SK-N-SH (cell line): Measurements from ENCODE around the gene NRL. TPM values are rescaled to one million over a fixed set of nuclear protein-coding genes. Genes with fewer than 3 reads are reported as not detected.

ENCODE experiments used
- CTCF ChIA-PET: fragments of 300-600, 350-600 bp; formaldehyde crosslinking; extraction: SDS; loops from one replicate; lab custom pipeline; 2021; lab: Yijun Ruan, JAX
- POLR2A ChIA-PET: fragments of 350-600 bp; sonication (Branson Sonifier 250); formaldehyde crosslinking; extraction: SDS; loops from one replicate; lab custom pipeline; 2020; ENCODE audit warnings: antibody characterized with exemption, inconsistent platforms; lab: Yijun Ruan, JAX
- DNase-seq: peaks from one replicate; pipeline ENCODE4 v3.0.0; 2012
- H2AFZ ChIP-seq: fragments of 200-600 bp; sonication (generic); 2 replicates; pipeline ENCODE4 v1.8.1; 2016; ENCODE audit warnings: antibody characterized with exemption, mild to moderate bottlenecking, low read depth
- H3F3A ChIP-seq: fragments of 200-600 bp; sonication (generic); replicated peaks from 2 replicates; pipeline ENCODE3; 2016; ENCODE audit warnings: antibody characterized with exemption, mild to moderate bottlenecking; ENCODE audit not compliant: insufficient read depth
- H3K27ac ChIP-seq, 2 experiments: fragments of 200-500 bp in 1 of 2; fragments of 200-600 bp in 1 of 2; sonication (Bioruptor generic) in 1 of 2; sonication (generic), shearing (Covaris generic) in 1 of 2; 2 replicates each; pipeline versions ENCODE4 v1.5.1 to v1.6.1; 2014 to 2016; ENCODE audit warnings: low read depth in 2 of 2, inconsistent platforms in 1 of 2, low read length in 1 of 2, mild to moderate bottlenecking in 1 of 2, mixed read lengths in 1 of 2
- H3K27me3 ChIP-seq: fragments of 200-600 bp; sonication (generic), shearing (Covaris generic); 2 replicates; pipeline ENCODE4 v1.6.1; 2016; ENCODE audit warnings: mixed run types; ENCODE audit not compliant: insufficient read depth
- H3K36me3 ChIP-seq, 2 experiments: fragments of 200-500 bp in 1 of 2; fragments of 200-600 bp in 1 of 2; sonication (Bioruptor generic) in 1 of 2; sonication (generic) in 1 of 2; replicated peaks in 1 of 2; 2 replicates each; pipeline versions ENCODE3 to v1.5.1; 2014 to 2016; ENCODE audit warnings: low read length in 1 of 2, mild to moderate bottlenecking in 1 of 2; ENCODE audit not compliant: insufficient read depth in 2 of 2, control insufficient read depth in 1 of 2
- H3K4me1 ChIP-seq, 2 experiments: fragments of 200-500 bp in 1 of 2; fragments of 200-600 bp in 1 of 2; sonication (Bioruptor generic) in 1 of 2; sonication (generic), shearing (Covaris generic) in 1 of 2; 2 replicates each; pipeline versions ENCODE4 v1.5.1 to v1.6.1; 2014 to 2016; ENCODE audit warnings: low read depth in 1 of 2, low read length in 1 of 2, mixed run types in 1 of 2; ENCODE audit not compliant: insufficient read depth in 2 of 2, control insufficient read depth in 1 of 2
- H3K4me2 ChIP-seq: fragments of 200-600 bp; sonication (generic), shearing (Covaris generic); 2 replicates; pipeline ENCODE4 v1.6.1; 2017; ENCODE audit warnings: mixed run types
- H3K4me3 ChIP-seq, 2 experiments: fragments of 200-500 bp in 1 of 2; fragments of 200-600 bp in 1 of 2; sonication (Bioruptor generic) in 1 of 2; sonication (generic), shearing (Covaris generic) in 1 of 2; 2 replicates each; pipeline versions ENCODE4 v1.5.1 to v1.8.1; 2014 to 2016; ENCODE audit warnings: low read depth in 2 of 2, inconsistent platforms in 1 of 2, low read length in 1 of 2, mild to moderate bottlenecking in 1 of 2, mixed read lengths in 1 of 2, moderate library complexity in 1 of 2
- H3K79me2 ChIP-seq: fragments of 200-600 bp; sonication (generic); 2 replicates; pipeline ENCODE4 v1.8.1; 2017; ENCODE audit warnings: mild to moderate bottlenecking; ENCODE audit not compliant: insufficient read depth
- H3K9ac ChIP-seq: fragments of 200-600 bp; sonication (generic); 2 replicates; pipeline ENCODE4 v1.6.1; 2017; ENCODE audit warnings: mixed run types
- H3K9me2 ChIP-seq: fragments of 200-600 bp; sonication (generic); 2 replicates; pipeline ENCODE4 v1.6.1; 2017; ENCODE audit warnings: mixed run types
- H3K9me3 ChIP-seq: fragments of 200-600 bp; sonication (generic); 2 replicates; pipeline ENCODE4 v1.6.1; 2017; ENCODE audit warnings: mixed run types, mild to moderate bottlenecking, moderate library complexity
- H4K20me1 ChIP-seq: fragments of 200-600 bp; sonication (generic); 2 replicates; pipeline ENCODE4 v1.6.1; 2017; ENCODE audit warnings: mild to moderate bottlenecking, mixed run types; ENCODE audit not compliant: insufficient read depth
- CHD2 ChIP-seq: fragments of 150-350 bp; IDR thresholded peaks from 2 replicates; pipeline ENCODE4 v1.6.1; 2018; ENCODE audit warnings: low read length; ENCODE audit not compliant: partially characterized antibody
- EP300 ChIP-seq, 2 experiments: IDR thresholded peaks; 2 replicates each; pipeline versions ENCODE4 v1.4.0 to v1.6.1; 2012; ENCODE audit warnings: borderline replicate concordance in 1 of 2, low read depth in 1 of 2, low read length in 1 of 2
- FOSL2 ChIP-seq: IDR thresholded peaks from 2 replicates; pipeline ENCODE4 v1.4.0; 2012; ENCODE audit warnings: low read depth, mild to moderate bottlenecking, moderate library complexity, borderline replicate concordance
- FOXM1 ChIP-seq: IDR thresholded peaks from 2 replicates; pipeline ENCODE4 v1.4.0; 2012; ENCODE audit warnings: low read depth, mild to moderate bottlenecking
- GABPA ChIP-seq: IDR thresholded peaks from 2 replicates; pipeline ENCODE4 v1.4.0; 2012; ENCODE audit warnings: low read depth, mild to moderate bottlenecking
- GATA2 ChIP-seq: sonication (generic); formaldehyde crosslinking; IDR thresholded peaks from 2 replicates; pipeline ENCODE4 v1.5.0; 2020; ENCODE audit warnings: mild to moderate bottlenecking, missing genetic modification reagents
- JUND ChIP-seq: IDR thresholded peaks from 2 replicates; pipeline ENCODE4 v1.4.0; 2012
- MEF2A ChIP-seq: IDR thresholded peaks from 2 replicates; pipeline ENCODE4 v1.4.0; 2012; ENCODE audit warnings: low read depth, borderline replicate concordance
- NFIC ChIP-seq: IDR thresholded peaks from 2 replicates; pipeline ENCODE4 v1.4.0; 2012; ENCODE audit warnings: borderline replicate concordance
- RAD21 ChIP-seq: IDR thresholded peaks from 2 replicates; pipeline ENCODE4 v1.6.1; 2012; ENCODE audit warnings: mild to moderate bottlenecking, low read length
- TCF12 ChIP-seq: IDR thresholded peaks from 2 replicates; pipeline ENCODE4 v1.4.0; 2012
- TEAD4 ChIP-seq: IDR thresholded peaks from 2 replicates; pipeline ENCODE4 v1.4.0; 2012; ENCODE audit warnings: mild to moderate bottlenecking, borderline replicate concordance; ENCODE audit not compliant: insufficient read depth
- YY1 ChIP-seq: IDR thresholded peaks from 2 replicates; pipeline ENCODE4 v1.4.0; 2012; ENCODE audit warnings: low read depth, mild to moderate bottlenecking
- WGBS: methylation state at CpG from one replicate; pipeline ENCODE4 v1.1.6; 2017; ENCODE audit warnings: low lambda C conversion rate; 5-methylcytosine and 5-hydroxymethylcytosine counted together
- polyA plus RNA-seq, 3 experiments: library from polyadenylated mRNA; depleted of rRNA; stranded (reverse); fragments of >200 nt; gene quantifications; 2 replicates each; pipeline ENCODE4 v1.2.3, GENCODE V29; 2012
- TF ChIP-seq, protein P1 (sequence below): IDR thresholded peaks from 2 replicates; pipeline ENCODE4; 2012
- TF ChIP-seq, protein P2 (sequence below): fragments of 150-350 bp; IDR thresholded peaks from 2 replicates; pipeline ENCODE4 v1.6.1; 2017; ENCODE audit warnings: antibody characterized with exemption, low read length, low read depth, borderline replicate concordance
- TF ChIP-seq, protein P3 (sequence below): fragments of 150-350 bp; IDR thresholded peaks from 2 replicates; pipeline ENCODE4 v1.6.1; 2016; ENCODE audit warnings: mild to moderate bottlenecking, low read depth, low read length
- TF ChIP-seq, protein P4 (sequence below): IDR thresholded peaks from 2 replicates; pipeline ENCODE4 v1.6.1; 2012; ENCODE audit warnings: mild to moderate bottlenecking, low read depth, low read length, moderate library complexity

Gene NRL
- polyA plus RNA-seq, 1 of the 3 experiments (the other 2 are of a cell fraction): 0.76 TPM

DNA sequence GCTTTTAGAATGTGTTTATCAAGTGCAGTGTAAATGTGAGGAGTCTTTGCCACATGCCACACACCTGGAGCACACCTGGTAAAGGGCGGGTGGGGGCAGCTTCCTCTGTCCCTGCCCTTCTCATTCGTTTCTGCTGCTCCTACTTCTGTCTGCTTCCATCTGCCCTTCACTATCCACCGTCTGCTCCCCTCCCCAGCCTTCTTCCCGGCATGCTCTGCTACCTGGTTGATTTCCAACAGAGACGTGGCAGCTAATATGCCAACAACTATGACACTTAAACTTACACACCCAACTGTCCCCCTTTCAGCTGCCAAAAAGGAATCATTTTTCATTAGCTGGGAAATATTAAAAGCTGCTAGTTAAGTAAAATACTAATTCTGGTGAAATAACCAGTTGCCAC is 72.0 kb downstream of the NRL start:
- 32% methylated on average over 5 of the region's 5 CpGs for WGBS
- Histone ChIP-seq H3K36me3 (no peaks in the 10 kb centered on the region), H3K27me3 (no peaks in the 10 kb centered on the region; the same call in 1 of the 2 replicates), H3K4me2 (no peak overlapping the region), H4K20me1 (no peaks in the 10 kb centered on the region), H2AFZ (no peak overlapping the region), H3K9me2 (no peaks in the 10 kb centered on the region), H3K4me3 (no peak overlapping the region), H3K9me3 (no peaks in the 10 kb centered on the region), H3K9ac (no peak overlapping the region), H3F3A (no peaks in the 10 kb centered on the region), H3K79me2 (no peaks in the 10 kb centered on the region), H3K27ac (no peak overlapping the region), H3K4me1 (no peaks in the 10 kb centered on the region; a peak in 1 of 4 replicates)
- no peak for DNase-seq
- POLR2A ChIA-PET: interaction anchor here (0.9 kb wide), 1 partner anchor 36 kb away, joined by 3 read pairs; no protein-coding TSS in a partner anchor
- TF ChIP-seq FOXM1 (no peak), GABPA (no peak), JUND (no peak), NFIC (no peak), TCF12 (no peak), YY1 (no peak), EP300 (IDR thresholded peaks at IDR 0.05; ENCODE audit: borderline replicate concordance in 1 of 2, low read depth in 1 of 2, low read length in 1 of 2) (no peak), TEAD4 (no peak), RAD21 (no peak), GATA2 (no peak), FOSL2 (no peak), MEF2A (no peak), CHD2 (no peak)
- TF ChIP-seq, protein P1, sequence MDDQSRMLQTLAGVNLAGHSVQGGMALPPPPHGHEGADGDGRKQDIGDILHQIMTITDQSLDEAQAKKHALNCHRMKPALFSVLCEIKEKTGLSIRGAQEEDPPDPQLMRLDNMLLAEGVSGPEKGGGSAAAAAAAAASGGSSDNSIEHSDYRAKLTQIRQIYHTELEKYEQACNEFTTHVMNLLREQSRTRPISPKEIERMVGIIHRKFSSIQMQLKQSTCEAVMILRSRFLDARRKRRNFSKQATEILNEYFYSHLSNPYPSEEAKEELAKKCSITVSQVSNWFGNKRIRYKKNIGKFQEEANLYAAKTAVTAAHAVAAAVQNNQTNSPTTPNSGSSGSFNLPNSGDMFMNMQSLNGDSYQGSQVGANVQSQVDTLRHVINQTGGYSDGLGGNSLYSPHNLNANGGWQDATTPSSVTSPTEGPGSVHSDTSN: no peak
- TF ChIP-seq, protein P2, sequence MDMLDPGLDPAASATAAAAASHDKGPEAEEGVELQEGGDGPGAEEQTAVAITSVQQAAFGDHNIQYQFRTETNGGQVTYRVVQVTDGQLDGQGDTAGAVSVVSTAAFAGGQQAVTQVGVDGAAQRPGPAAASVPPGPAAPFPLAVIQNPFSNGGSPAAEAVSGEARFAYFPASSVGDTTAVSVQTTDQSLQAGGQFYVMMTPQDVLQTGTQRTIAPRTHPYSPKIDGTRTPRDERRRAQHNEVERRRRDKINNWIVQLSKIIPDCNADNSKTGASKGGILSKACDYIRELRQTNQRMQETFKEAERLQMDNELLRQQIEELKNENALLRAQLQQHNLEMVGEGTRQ: no peak
- TF ChIP-seq, protein P3, sequence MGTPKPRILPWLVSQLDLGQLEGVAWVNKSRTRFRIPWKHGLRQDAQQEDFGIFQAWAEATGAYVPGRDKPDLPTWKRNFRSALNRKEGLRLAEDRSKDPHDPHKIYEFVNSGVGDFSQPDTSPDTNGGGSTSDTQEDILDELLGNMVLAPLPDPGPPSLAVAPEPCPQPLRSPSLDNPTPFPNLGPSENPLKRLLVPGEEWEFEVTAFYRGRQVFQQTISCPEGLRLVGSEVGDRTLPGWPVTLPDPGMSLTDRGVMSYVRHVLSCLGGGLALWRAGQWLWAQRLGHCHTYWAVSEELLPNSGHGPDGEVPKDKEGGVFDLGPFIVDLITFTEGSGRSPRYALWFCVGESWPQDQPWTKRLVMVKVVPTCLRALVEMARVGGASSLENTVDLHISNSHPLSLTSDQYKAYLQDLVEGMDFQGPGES: no peak
- TF ChIP-seq, protein P4, sequence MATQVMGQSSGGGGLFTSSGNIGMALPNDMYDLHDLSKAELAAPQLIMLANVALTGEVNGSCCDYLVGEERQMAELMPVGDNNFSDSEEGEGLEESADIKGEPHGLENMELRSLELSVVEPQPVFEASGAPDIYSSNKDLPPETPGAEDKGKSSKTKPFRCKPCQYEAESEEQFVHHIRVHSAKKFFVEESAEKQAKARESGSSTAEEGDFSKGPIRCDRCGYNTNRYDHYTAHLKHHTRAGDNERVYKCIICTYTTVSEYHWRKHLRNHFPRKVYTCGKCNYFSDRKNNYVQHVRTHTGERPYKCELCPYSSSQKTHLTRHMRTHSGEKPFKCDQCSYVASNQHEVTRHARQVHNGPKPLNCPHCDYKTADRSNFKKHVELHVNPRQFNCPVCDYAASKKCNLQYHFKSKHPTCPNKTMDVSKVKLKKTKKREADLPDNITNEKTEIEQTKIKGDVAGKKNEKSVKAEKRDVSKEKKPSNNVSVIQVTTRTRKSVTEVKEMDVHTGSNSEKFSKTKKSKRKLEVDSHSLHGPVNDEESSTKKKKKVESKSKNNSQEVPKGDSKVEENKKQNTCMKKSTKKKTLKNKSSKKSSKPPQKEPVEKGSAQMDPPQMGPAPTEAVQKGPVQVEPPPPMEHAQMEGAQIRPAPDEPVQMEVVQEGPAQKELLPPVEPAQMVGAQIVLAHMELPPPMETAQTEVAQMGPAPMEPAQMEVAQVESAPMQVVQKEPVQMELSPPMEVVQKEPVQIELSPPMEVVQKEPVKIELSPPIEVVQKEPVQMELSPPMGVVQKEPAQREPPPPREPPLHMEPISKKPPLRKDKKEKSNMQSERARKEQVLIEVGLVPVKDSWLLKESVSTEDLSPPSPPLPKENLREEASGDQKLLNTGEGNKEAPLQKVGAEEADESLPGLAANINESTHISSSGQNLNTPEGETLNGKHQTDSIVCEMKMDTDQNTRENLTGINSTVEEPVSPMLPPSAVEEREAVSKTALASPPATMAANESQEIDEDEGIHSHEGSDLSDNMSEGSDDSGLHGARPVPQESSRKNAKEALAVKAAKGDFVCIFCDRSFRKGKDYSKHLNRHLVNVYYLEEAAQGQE: no peak
- CTCF ChIA-PET: interaction anchor here (0.9 to 2.5 kb wide), 3 partner anchors 15 to 411 kb away, joined by 3 to 9 read pairs (median 3); no protein-coding TSS in a partner anchor
